Measurements from ENCODE around the gene LMO4.

- TF ChIP-seq EZH2phosphoT487 (IDR thresholded peaks at IDR 0.05; ENCODE audit: borderline replicate concordance, low read length) = no peak
- no peak for TF ChIP-seq CTCF (IDR thresholded peaks at IDR 0.05; ENCODE audit: low read depth, low read length, poor library complexity, severe bottlenecking)
Measured at GRCh38 chr1:87393445-87394085, 64.9 kb downstream of the LMO4 start.

Measured in DOHH2 (cell line).